Upper lobe of left lung (tissue), 4 donors: ENCODE results near the gene CCDC192.

Experiments
- POLR2AphosphoS5 ChIP-seq, 2 donors: sonication (generic); formaldehyde crosslinking; IDR thresholded peaks; one replicate each; pipeline ENCODE4 v1.5.1; 2017; ENCODE audit warnings: antibody characterized with exemption in 2 of 2
- TF ChIP-seq, protein P1 (sequence below), 6 experiments: fragments of 450-650 bp in 4 of 6; fragments of 200-600 bp in 2 of 6; sonication (generic) in 2 of 6; IDR thresholded peaks; one replicate each; pipeline ENCODE4 v1.5.1; 2016 to 2019; ENCODE audit warnings: antibody characterized with exemption in 6 of 6

DNA sequence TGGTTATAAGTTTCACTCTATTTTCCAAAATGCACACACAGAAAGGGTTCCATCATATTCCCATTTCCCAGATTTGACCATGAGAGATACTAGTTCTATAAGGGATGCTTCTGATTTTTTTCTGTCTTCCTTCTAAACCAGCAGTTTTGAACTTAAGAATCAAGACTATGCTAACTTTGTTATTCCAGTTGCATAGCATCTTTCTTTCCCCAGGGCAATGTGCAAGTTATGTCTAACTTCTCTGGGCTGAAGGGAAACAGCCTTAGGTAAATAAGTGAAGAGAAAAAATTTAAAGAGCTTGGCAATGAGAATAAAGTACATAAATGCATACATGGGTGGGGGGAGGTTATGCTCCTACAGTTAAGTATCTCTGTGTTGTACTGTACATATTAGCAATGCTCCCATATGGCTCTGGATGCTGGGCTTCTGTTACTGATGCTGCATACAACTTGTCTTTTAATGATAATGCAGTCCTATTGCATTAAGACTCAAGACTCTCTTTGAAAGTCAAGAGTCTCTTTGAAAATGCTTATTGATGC lies 254.6 kb downstream of the CCDC192 start:
- TF ChIP-seq, protein P1, sequence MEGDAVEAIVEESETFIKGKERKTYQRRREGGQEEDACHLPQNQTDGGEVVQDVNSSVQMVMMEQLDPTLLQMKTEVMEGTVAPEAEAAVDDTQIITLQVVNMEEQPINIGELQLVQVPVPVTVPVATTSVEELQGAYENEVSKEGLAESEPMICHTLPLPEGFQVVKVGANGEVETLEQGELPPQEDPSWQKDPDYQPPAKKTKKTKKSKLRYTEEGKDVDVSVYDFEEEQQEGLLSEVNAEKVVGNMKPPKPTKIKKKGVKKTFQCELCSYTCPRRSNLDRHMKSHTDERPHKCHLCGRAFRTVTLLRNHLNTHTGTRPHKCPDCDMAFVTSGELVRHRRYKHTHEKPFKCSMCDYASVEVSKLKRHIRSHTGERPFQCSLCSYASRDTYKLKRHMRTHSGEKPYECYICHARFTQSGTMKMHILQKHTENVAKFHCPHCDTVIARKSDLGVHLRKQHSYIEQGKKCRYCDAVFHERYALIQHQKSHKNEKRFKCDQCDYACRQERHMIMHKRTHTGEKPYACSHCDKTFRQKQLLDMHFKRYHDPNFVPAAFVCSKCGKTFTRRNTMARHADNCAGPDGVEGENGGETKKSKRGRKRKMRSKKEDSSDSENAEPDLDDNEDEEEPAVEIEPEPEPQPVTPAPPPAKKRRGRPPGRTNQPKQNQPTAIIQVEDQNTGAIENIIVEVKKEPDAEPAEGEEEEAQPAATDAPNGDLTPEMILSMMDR (IDR thresholded peaks at IDR 0.05), result no peak
- TF ChIP-seq POLR2AphosphoS5 (IDR thresholded peaks at IDR 0.05), result no peak
